Measurements from ENCODE around the gene CD81.

Gene CD81

GRCh38 chr11:2408671-2409070 is 31.6 kb downstream of the CD81 start:
- no peak for DNase-seq

GRCh38 chr11:2409126-2409525 is 32.0 kb downstream of the CD81 start:
- no peak for DNase-seq

GRCh38 chr11:2409611-2410468 is 32.7 kb downstream of the CD81 start:
- no peak for DNase-seq

GRCh38 chr11:2410616-2411015 is 33.5 kb downstream of the CD81 start:
- no peak for DNase-seq

GRCh38 chr11:2411446-2412305 is 34.6 kb downstream of the CD81 start:
- DNase-seq: no peak

- no peak for DNase-seq
Observed at GRCh38 chr11:2412323-2412722, 35.2 kb downstream of the CD81 start.

GRCh38 chr11:2413742-2414579 is 36.9 kb downstream of the CD81 start:
- peak; percentile 64 for DNase-seq

- DNase-seq: no peak
Observed at GRCh38 chr11:2414616-2415015, 37.5 kb downstream of the CD81 start.

GRCh38 chr11:2415171-2415570 is 38.1 kb downstream of the CD81 start:
- DNase-seq: no peak

- no peak for DNase-seq
Observed at GRCh38 chr11:2415601-2416380, 38.7 kb downstream of the CD81 start.

- no peak for DNase-seq
Observed at GRCh38 chr11:2416765-2417164, 39.7 kb downstream of the CD81 start.

GRCh38 chr11:2417856-2418692 is 41.0 kb downstream of the CD81 start:
- no peak for DNase-seq

- DNase-seq: no peak
Observed at GRCh38 chr11:2418693-2419360, 41.7 kb downstream of the CD81 start.

GRCh38 chr11:2419638-2420501 is 42.8 kb downstream of the CD81 start:
- no peak for DNase-seq

- peak; percentile 69 for DNase-seq
Observed at GRCh38 chr11:2420502-2421225, 43.6 kb downstream of the CD81 start.

GRCh38 chr11:2421226-2421994 is 44.3 kb downstream of the CD81 start:
- no peak for DNase-seq

- no peak for DNase-seq
Observed at GRCh38 chr11:2421996-2422395, 44.9 kb downstream of the CD81 start.
